GM21526 (cell line): Measurements from ENCODE around the gene COL23A1.
"Not testable (repeated sequence)": the region's sequence is repeated elsewhere in the genome, so short reads cannot be mapped to it uniquely, and the experiment has no call there.

ENCODE experiments used
- ATAC-seq: cut with Tn5 transposase; IDR thresholded peaks from one replicate; pipeline ENCODE4 v1.9.1; 2021; ENCODE audit warnings: moderate library complexity; ENCODE audit not compliant: unreplicated experiment, low FRiP score

The COL23A1 gene

GRCh38 chr5:178486878-178487512 is 103.2 kb downstream of the COL23A1 start:
- not testable (repeated sequence) for ATAC-seq

- no peak for ATAC-seq
Observed at GRCh38 chr5:178486239-178486641, 104.0 kb downstream of the COL23A1 start.

DNA sequence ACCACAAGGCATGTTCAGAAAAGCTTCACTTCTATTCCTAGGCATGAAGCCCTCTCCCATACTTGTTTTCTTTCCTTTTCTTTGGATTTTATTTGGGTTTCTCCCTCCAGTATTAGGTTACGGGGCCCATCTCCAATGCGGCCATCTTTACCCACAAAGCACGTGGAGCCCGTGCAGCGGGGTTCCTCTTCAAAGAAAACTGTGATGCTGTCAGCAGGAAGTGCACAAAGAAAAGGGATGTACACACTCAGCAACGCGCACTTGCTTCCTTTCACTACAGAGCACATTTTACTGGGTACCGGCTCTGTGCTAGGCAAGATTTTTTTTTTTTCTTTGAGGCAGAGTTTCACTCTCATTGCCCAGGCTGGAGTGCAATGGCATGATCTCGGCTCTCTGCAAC is 106.6 kb downstream of the COL23A1 start:
- ATAC-seq, result no peak

GRCh38 chr5:178479261-178479660 is 110.9 kb downstream of the COL23A1 start:
- no peak for ATAC-seq

- no peak for ATAC-seq
Observed at GRCh38 chr5:178478370-178478769, 111.8 kb downstream of the COL23A1 start.

- ATAC-seq, result no peak
Observed at GRCh38 chr5:178477802-178478201, 112.4 kb downstream of the COL23A1 start.

GRCh38 chr5:178476972-178477754 is 113.0 kb downstream of the COL23A1 start:
- ATAC-seq, result no peak

DNA sequence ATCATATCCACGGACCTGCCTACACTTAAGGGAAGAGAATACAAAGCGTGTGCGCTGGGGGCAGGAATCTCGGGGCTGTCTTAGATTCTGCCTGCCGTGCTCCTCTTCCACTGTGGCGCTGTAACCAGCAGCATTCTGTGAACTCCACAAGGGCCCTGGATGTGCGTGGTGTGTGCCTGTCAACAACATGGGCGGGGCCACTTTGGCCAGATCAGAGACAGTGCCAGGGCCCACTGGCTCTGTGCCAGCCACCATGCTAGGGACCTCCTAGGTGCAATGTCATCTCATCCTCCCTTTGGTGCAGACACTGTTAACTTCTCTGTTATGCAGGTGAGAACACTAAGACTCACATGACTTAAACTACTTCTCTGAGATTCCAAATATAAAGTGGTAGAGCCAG is 113.7 kb downstream of the COL23A1 start:
- no peak for ATAC-seq

- no peak for ATAC-seq
Observed at GRCh38 chr5:178475422-178475821, 114.8 kb downstream of the COL23A1 start.

- ATAC-seq, result no peak
Observed at GRCh38 chr5:178474562-178475184, 115.5 kb downstream of the COL23A1 start.

GRCh38 chr5:178473854-178474253 is 116.3 kb downstream of the COL23A1 start:
- ATAC-seq, result no peak

- ATAC-seq, result no peak
Observed at GRCh38 chr5:178472138-178472537, 118.1 kb downstream of the COL23A1 start.

DNA sequence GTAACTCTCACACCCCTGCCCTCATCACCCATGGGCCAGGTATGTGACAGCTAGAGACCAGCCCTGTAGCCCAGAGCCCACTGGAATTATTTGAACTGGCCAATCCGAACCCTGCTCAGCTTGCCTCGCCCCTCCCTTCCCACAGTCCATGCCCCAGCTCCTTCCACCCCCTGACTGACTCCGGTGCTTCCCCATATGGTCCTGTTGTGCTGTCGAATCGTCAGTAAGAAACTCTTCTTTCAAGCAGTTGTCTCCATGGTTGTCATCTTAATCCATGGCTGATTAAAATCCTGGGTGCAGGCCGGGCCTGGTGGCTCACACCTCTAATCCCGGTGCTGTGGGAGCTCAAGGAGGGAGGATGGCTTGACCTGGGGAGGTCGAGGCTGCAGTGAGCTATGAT is 118.5 kb downstream of the COL23A1 start:
- ATAC-seq, result no peak

DNA sequence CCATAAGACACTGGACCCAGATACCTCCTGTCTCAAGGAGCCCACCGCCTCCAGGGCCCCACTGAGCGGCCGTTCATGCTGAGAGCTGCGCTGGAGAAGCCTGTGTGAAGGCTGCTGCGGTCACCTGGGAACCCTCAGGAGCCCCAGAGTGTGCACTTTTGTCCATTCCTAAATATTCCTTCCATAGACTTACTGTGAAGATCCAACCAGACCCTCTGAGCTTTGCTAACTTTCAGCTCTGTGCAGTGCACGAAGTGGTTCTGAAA is 119.5 kb downstream of the COL23A1 start:
- ATAC-seq, result no peak

GRCh38 chr5:178469975-178470759 is 120.0 kb downstream of the COL23A1 start:
- ATAC-seq, result no peak

DNA sequence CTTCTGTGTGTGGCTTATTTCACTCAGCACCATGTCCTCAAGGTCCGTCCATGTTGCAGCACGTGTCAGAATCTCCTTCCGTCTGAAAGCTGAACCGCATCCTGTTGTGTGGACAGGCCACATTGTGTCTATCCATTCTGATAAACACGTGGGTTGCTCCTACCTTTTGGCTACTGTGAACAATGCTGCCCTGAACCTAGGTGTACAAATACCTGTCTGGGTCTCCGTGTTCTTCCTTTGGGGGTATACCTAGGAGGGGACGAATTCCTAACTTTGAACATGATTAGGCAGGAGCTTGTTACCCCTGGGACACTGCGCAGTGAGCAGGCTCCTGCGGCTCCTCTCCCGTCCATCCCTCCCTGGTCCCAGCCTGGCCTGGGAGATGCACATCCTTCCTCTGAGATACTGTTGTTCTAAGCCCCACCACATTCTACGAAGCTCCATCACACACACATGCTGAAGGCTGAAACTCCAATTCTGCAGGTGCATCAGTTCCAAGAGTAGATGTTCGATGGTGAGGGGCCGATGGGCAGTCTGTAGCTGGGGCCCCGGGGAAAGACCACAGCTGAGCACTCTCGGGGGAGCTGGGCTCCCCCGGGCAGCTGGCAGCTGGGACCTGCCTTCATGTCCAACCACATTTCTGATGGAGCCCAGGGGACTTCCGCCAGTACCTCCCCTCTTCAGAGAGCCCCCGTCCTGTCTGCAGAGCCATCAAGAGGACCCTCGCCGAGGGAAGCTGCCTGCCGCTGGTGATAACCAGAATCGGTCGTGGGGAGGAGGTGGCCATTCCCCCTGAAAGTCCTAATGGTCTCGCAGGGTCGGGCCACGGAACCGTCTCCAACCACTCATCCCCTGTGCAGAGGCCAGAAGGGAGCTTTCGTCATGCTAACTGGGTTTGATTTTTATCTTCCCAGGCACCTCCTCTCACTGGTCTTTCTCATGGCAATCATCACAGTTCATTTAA is 120.9 kb downstream of the COL23A1 start:
- no peak for ATAC-seq

GRCh38 chr5:178468196-178468685 is 122.0 kb downstream of the COL23A1 start:
- no peak for ATAC-seq

DNA sequence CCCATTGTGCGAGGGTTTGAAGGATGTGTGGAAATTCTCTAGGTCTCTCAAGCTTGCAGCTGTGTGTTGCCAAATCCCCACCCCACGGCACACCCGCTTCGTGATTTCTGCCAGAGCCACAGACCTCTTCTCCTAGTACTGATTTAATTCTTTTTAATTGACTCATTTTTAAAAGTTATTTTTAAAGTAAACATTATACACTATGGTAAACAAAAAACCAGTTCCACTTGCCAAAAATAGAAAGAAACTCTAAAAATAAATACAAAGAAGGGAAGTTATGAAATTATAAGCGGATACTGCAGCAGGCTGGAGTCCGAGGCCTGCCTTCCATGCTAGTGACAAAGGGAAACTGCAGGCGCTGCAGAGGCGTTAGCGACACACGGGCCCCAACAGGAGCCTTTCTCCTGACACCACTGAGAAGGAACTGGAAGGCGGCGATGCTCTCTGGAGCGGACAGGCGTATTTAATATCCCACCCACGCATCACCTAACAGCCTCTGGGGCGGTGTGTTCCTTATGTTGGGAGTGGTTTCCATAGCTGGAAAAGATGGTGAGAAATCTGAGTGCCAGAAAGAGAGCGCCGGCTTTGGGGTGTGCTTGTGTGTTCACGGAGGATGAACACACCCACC is 122.5 kb downstream of the COL23A1 start:
- no peak for ATAC-seq

GRCh38 chr5:178467205-178467567 is 123.0 kb downstream of the COL23A1 start:
- no peak for ATAC-seq

DNA sequence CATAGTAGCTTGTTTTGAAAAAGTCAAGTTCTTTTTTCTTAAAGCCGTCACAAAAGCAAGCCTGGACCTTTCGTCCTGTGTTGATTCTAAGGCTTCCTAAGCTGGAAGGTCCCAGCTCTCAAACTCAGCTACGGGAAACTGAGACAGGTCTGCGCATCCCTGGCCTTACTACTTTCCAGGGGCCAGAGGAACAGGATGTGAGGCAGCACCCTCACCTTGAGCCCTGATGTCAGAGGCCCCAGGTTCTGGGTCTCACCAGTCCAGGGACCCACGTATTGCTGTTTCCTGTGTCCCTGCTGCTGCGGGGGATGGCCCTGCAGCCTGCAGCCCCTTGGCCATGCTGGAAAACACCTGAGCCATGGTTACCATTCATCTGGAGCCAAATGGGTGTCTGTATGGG is 123.9 kb downstream of the COL23A1 start:
- no peak for ATAC-seq
